Subcutaneous adipose tissue (tissue), 4 donors: ENCODE results near the gene TRIM29. TPM values are rescaled to one million over a fixed set of nuclear protein-coding genes. Genes with fewer than 3 reads are reported as not detected.

Source experiments
- total RNA-seq, 4 donors: library from RNA; depleted of rRNA; stranded (reverse); fragments of >200 nt; gene quantifications; one replicate each; pipeline ENCODE4 v1.1.0, GENCODE V29; 2016
- TF ChIP-seq, protein P1 (sequence below): fragments of 450-650 bp; IDR thresholded peaks from one replicate; pipeline ENCODE4 v1.5.1; 2016; ENCODE audit warnings: low read depth, mild to moderate bottlenecking, control low read depth, antibody characterized with exemption, moderate library complexity

Gene TRIM29, protein sequence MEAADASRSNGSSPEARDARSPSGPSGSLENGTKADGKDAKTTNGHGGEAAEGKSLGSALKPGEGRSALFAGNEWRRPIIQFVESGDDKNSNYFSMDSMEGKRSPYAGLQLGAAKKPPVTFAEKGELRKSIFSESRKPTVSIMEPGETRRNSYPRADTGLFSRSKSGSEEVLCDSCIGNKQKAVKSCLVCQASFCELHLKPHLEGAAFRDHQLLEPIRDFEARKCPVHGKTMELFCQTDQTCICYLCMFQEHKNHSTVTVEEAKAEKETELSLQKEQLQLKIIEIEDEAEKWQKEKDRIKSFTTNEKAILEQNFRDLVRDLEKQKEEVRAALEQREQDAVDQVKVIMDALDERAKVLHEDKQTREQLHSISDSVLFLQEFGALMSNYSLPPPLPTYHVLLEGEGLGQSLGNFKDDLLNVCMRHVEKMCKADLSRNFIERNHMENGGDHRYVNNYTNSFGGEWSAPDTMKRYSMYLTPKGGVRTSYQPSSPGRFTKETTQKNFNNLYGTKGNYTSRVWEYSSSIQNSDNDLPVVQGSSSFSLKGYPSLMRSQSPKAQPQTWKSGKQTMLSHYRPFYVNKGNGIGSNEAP
- total RNA-seq: 10 to 100 TPM in 1 of 4 donors, 1 to 10 TPM in 3; 1.3 to 13.2 (median 4.3) TPM

DNA sequence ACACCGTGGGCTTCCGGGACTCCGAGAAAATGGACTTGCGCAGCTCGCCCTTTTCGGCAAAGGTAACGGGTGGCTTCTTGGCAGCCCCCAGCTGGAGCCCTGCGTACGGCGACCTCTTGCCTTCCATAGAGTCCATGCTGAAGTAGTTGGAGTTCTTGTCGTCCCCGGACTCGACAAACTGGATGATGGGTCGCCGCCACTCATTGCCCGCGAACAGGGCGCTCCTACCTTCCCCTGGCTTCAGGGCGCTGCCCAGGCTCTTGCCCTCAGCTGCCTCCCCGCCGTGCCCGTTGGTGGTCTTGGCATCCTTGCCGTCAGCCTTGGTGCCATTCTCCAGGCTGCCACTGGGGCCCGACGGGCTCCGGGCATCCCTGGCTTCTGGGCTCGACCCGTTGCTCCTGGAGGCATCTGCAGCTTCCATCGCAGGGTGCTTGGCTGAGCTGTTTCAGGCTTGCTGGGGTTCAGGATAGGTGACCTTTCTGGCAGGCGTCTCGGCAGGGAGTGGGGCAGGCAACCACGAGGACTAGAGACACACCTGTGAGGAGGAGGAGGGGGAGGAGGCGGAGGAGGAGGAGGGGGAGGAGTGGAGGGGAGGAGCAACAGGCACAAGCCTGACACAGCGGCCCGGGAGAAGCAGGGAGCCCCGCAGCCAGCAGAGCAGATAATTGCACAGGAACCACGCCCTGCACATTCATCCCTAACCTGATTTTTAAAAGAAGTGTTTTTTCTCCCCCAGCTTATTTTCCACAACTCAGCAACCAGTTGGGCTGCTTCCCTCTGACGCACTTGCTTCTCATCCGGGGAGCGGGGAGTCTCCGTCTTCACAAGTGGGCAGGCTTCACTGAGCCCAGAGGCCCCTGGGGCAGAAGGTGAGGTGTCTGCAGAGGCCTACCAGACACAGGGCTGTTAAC, at the start of gene TRIM29:
Gene TRIM29, minus strand, starts transcription at position 503 of the 911 bp plus-strand sequence. Its CDS starts 82 bp downstream, at position 421.
- TF ChIP-seq, protein P1, sequence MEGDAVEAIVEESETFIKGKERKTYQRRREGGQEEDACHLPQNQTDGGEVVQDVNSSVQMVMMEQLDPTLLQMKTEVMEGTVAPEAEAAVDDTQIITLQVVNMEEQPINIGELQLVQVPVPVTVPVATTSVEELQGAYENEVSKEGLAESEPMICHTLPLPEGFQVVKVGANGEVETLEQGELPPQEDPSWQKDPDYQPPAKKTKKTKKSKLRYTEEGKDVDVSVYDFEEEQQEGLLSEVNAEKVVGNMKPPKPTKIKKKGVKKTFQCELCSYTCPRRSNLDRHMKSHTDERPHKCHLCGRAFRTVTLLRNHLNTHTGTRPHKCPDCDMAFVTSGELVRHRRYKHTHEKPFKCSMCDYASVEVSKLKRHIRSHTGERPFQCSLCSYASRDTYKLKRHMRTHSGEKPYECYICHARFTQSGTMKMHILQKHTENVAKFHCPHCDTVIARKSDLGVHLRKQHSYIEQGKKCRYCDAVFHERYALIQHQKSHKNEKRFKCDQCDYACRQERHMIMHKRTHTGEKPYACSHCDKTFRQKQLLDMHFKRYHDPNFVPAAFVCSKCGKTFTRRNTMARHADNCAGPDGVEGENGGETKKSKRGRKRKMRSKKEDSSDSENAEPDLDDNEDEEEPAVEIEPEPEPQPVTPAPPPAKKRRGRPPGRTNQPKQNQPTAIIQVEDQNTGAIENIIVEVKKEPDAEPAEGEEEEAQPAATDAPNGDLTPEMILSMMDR: no peak

DNA sequence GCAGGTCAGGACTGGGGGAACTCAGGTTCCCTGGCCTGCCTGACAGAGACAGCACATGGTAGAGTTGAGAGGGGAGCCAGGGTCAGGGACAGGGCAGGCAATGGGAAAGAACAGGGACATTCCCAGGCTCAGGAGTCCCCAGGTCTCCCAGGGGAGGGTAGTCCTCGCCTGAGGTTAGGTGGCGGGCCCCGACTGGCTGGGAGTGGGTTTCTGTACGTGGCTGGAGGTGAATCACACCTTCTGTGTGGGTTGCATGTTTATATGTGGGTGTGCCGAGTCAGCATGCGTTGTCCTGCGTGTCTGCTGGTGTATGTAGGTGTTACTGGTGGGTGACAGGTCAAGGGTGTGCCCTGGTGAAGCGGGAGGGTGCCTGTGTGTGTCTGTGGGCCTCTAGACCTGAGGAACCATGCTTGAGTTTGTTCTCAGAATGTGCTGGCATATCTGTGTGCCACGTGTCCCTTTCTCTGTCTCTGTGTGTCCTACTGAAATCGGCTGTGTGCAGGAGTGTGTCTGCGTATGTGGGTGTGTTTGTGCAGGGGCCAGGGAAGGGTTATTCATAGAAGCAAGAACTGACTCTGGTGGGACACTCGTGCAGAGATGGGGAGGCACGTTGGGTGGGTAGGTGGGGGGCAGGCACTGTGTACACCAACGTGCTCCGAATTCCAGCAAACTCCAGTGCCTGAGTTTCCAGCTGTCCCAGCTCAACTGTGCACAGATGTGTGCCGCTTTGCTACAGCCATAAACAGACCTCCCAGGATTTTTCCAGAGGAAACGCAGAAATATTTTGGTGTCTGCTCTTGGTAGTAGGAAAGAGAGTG, 49.1 kb upstream of the TRIM29 start:
- TF ChIP-seq, protein P1: no peak

DNA sequence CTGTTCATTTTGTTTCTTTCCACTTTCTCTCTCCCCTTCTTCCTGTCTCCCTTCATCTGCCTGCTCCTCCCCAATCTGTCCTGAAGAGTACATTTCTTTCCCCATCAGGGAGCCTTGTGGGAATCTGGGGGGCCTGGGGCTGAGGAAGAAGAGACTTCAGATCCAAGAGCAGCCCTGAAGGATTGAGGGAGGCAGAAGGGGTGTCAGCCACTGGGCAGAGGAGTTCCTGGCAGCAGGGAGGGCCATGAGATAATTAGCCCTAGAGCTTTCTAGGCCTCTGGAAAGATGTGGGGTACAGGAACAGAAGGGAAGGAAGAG, 48.5 kb upstream of the TRIM29 start:
- TF ChIP-seq, protein P1: no peak

DNA sequence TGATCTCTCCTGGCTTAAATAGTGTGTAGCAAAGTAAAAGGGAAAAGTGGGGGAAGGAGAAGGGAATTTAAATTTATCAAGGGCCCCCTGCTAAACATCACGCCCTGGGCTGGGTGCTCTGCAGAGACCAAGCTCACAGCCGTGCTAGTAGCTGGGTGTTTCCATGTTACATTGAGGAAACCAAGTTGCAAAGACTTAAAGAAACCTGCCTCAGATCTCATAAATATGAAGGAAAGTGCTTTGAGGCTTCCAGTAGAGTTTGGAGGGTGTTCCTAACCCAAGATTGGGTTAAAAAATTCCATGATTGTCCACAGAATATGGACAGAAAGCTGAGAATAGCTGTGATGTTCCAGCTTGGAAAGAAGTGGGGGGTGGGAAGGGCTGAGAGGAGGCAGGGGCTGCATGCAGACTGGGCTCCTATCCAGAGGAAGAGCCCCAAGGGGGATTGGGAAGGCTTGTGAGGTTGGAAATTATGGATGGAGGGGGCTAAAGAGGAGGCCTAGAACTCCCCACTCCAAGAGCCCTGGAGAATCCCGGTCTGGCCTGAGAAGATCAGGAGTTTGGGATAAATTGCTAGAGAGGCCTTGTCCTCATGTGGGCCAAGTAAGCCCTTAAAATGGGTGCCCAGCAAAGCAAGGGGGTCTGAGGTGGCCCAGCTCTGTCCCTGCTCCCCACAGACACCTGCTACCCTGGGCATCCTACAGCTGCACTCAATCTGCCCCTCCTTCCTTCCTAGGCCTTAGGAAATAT, 48.0 kb upstream of the TRIM29 start:
- TF ChIP-seq, protein P1: no peak

DNA sequence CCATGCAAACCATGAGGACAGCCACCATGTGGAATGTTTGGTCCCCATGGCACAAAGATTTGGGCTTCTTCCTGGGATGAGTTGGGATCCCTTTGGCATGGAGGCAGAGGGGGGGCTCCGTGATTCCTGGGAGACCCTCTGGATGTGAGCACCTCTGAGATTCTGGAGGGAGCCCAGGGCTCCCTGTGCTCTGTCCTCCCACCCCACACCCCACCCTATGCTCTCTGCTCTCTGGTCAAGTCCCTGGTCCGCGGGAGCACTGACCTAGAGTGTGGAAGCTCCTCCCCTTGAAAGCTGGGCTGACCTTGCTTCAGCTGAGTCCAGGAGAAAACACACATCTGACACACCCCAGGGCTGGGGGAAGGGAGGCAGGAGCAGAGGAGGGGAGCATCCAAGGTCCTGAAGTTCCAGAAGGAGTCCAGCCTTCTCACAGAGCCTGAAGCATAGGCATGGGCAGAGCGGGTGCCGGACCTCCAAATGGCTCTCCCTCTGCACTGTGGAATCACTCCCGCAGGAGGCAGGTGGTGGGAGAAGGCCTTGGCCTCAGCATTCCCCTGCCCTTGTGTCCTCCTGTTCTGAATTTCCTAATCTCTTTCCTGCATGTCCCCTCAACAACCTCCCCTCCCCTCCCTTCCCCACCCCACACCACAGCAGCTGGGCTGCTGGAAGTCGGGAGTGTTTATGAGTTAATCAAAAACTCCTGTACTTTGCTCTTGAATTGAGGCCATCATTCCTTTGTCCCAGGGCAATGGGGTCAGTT, 47.2 kb upstream of the TRIM29 start:
- TF ChIP-seq, protein P1: no peak
